Stimulated activated CD8-positive, alpha-beta memory T cell treated with anti-CD3 and anti-CD28 coated beads, Interleukin-4, amount 100 ng/mL, for 48 hours (primary cell): ENCODE measurements around the gene TAGLN2.

ENCODE experiments used
- DNase-seq: peaks from one replicate; pipeline ENCODE4 v3.0.0-alpha.2; 2020

TAGLN2 gene

GRCh38 chr1:159896546-159896930 is 28.8 kb downstream of the TAGLN2 start:
- no peak for DNase-seq

- DNase-seq = no peak
Observed at GRCh38 chr1:159895836-159896545, 29.3 kb downstream of the TAGLN2 start.

DNA sequence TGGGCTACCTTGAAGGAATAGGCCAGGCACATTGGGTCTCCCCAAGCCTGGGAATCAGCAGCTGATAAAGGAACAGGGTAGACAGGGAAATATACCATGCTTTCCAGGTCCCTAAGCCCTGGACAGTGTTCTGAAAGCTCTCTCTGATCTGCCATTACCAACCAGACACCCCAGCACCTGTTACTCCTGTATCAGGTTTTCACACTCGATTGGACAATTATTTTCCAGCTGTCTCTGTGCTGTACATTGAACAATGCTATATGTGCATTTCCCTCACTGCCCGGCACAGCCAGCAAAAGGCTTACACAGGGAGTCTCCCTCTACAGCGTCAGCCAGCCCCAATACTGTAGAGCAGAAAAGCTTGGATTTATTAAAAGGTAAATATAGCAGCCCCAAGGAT is 30.0 kb downstream of the TAGLN2 start:
- DNase-seq = no peak

GRCh38 chr1:159892944-159893343 is 32.4 kb downstream of the TAGLN2 start:
- DNase-seq = no peak

GRCh38 chr1:159891275-159892157 is 33.8 kb downstream of the TAGLN2 start:
- peak; percentile 87 for DNase-seq

- no peak for DNase-seq
Observed at GRCh38 chr1:159890390-159890789, 34.9 kb downstream of the TAGLN2 start.

DNA sequence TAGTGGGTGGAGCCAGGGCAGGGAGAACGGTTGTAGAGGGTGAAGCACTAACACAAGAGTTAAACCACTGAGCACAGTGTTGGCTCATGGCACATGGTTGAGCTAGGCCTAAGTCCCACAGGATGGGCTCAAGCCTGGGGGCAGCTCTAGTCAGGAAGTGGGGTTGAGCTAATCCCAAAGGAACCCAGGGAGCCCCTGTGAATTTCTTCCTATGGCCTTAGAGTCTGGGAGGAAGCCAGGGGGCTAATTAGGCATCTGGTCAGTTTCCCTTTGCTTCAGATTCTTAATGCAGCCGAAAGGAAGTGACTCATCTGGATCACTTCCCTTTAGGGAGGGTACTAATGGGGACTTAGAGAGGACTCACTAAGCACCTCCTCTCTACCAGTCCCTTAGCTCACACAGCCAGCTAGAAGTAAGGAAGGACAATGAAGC is 35.5 kb downstream of the TAGLN2 start:
- DNase-seq = no peak

- DNase-seq = no peak
Observed at GRCh38 chr1:159889202-159889601, 36.1 kb downstream of the TAGLN2 start.

- no peak for DNase-seq
Observed at GRCh38 chr1:159884296-159884695, 41.0 kb downstream of the TAGLN2 start.

GRCh38 chr1:159883134-159883533 is 42.2 kb downstream of the TAGLN2 start:
- DNase-seq = no peak

- DNase-seq = no peak
Observed at GRCh38 chr1:159882527-159882862, 42.8 kb downstream of the TAGLN2 start.

GRCh38 chr1:159881622-159882526 is 43.4 kb downstream of the TAGLN2 start:
- DNase-seq = peak; percentile 34

DNA sequence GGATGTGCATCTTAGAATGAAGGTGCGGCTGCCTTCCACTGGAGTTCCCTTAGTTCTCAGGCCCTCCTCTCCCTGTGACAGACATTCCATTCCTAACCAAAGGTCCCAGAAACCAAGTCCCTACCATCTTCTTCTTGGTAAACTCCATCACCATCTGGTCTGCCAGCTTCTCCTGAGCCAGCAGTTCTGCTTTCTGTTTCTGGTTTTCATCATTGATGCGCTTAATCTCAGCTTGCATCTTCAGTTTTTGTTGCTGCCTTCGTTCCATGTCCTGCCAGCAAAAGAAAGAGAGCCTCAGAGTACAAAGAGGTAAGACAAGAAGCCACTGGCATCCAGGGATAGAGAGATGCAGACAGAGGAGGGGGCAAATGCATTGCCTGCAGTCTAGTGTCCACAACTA is 44.9 kb downstream of the TAGLN2 start:
- DNase-seq = no peak

- DNase-seq = no peak
Observed at GRCh38 chr1:159879977-159880376, 45.3 kb downstream of the TAGLN2 start.

DNA sequence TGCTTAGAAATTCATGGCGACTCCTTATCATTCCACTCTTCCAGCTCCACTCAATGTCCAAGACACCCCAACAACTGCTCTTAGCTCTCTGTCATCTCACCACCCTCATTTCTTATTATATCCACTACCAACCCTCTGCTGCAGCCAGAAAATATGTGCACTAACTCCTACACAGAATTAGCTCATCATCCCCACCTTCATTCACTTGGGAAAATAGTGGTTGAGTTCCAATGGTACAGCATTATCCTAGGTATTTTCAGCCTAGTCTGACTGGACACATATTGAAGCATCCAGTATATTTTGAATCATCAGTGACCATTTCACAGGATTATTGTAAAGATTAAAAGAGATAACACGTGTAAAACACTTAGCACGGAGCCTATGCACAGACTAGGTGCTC is 46.2 kb downstream of the TAGLN2 start:
- DNase-seq = no peak

DNA sequence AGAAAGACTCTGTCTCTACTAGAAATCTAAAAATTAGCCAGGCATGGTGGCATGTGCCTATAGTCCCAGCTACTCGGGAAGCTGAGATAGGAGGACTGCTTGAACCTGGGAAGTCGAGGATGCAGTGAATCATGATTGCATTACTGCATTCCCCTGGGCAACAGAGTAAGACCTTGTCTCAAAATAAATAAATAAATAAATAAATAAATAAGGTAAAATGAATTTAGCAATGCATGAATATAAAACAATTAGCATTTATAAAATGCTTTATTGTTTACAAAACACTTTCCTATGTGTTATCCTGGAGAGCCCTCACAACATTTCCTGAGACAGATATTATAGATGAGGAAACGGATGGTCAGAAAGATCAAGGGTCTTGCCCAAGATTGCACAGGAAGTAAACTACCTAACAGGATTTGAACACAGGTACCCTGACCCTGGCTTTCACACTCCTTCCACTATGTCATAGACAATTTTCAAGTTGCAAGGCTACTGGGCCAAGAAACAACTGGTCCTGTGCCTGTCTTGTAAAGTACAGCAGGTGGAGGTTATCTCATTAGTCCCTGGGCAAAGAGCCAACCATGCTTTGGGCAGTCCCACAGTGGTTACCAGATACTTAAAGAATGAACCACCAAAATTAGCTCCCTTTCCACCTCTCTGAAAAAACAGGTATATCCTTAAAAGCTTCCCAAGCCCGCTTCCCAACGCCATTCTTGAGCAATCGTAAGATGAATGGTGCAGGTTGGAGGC is 47.4 kb downstream of the TAGLN2 start:
- no peak for DNase-seq

DNA sequence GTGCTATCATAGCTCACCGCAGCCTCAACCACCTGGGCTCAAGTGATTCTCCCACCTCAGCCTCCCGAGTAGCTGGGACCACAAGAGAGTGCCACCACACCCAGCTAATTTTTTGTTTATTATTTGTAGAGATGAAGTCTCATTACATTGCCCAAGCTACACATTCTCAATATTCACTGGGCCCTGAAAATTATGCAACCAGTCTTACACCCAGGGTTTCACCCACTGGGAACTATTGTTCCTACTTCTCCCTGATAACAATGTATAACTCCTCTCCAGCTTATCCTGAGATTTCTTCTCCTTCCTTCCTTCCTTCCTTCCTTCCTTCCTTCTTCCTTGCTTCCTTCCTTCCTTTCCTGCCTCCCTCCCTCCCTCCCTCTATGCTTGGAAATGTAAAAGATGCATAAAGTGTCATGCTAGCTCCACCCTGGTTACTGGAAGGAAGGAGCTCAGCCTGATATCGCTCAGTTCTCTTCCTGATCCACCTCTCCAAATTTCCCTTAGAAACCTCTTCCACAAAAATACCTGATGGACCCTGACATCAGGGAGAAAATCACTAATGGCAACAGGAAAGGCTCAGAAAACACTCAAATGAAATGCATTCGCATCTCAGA is 51.7 kb downstream of the TAGLN2 start:
- no peak for DNase-seq

GRCh38 chr1:159872891-159873290 is 52.4 kb downstream of the TAGLN2 start:
- no peak for DNase-seq

- no peak for DNase-seq
Observed at GRCh38 chr1:159870704-159871103, 54.6 kb downstream of the TAGLN2 start.

DNA sequence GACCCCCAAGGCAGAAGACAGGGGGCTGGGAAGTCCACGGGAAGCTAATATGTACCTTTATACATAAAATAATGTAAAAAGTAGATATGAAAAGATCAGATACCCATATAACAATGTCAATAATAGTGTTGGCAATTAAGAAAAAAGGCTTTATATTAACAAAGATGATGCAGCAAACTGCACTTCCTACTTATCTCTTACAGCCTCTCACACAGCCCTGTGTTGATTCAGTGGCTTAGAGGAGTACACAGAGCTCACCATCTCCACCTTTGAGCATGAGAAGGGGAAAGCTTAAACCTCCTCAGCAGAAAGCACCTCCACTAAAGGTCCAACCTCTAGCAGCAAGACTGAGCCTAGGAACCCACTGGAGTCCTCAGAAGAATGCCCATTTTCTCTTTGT is 55.7 kb downstream of the TAGLN2 start:
- DNase-seq = no peak

GRCh38 chr1:159869173-159869572 is 56.1 kb downstream of the TAGLN2 start:
- peak; percentile 52 for DNase-seq

GRCh38 chr1:159868766-159869165 is 56.5 kb downstream of the TAGLN2 start:
- no peak for DNase-seq
